AG04449 (cell line): Measurements from ENCODE around the gene THSD4.

Experiments
- CTCF ChIA-PET: fragments of 350-600 bp; formaldehyde crosslinking; extraction: SDS; loops from one replicate; lab custom pipeline; 2021; ENCODE audit warnings: antibody characterized with exemption; lab: Yijun Ruan, JAX
- POLR2A ChIA-PET: fragments of 400-600, 350-600 bp; formaldehyde crosslinking; extraction: SDS; loops from one replicate; lab custom pipeline; 2020; ENCODE audit warnings: antibody characterized with exemption, inconsistent platforms; lab: Yijun Ruan, JAX
- DNase-seq: peaks from one replicate; pipeline ENCODE4 v3.0.0-alpha.2; 2010; ENCODE audit warnings: low read depth, low spot score
- H3K4me3 ChIP-seq: 2 replicates; pipeline ENCODE4 v1.5.1; 2011; ENCODE audit warnings: low read depth, mild to moderate bottlenecking, control low read depth, low read length
- TF ChIP-seq, protein P1 (sequence below): IDR thresholded peaks from one replicate; pipeline ENCODE4 v1.5.1; 2011; ENCODE audit warnings: mild to moderate bottlenecking, moderate library complexity, low read length, control low read depth, inconsistent platforms; ENCODE audit not compliant: insufficient read depth; ENCODE audit errors: missing control alignments

The THSD4 gene

DNA sequence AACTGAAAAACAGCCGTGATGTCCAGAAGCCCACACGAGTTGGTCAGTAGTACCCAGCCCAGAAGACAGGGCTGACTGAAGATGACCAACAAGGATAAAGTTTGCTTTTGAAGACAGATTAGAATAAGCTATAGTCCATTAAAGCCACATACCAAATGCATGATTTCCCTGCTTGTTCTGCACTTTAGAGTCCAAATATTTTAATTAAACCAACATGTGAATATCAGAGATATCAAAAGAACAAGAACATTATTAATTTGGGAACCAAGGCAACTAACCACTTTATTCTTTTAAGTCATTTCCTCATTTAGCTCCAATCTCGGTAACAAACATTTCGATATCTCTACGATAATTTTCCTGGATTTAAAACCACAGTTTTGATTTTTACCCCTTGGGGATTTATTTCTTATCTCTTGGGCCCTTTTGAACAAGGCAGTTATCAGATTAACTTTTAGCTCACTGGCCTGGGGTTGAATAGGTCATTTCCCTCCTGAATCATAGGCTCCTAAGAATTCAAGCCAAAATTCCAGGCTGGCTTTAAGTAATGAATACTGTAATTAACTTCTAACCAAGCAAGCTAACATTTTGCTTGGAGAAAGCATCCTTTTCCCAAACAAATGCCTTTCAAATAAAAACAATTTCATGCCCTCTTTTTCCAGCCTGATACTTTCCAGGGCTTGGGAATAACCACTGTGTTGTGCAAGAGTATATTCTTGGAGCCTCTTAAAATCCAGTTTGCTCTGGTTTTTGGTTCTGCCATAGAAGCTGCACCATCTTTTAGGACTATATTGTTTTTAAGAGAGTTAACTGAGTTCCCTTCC is 592.2 kb downstream of the THSD4 start:
- DNase-seq: no peak
- ChIA-PET CTCF (interaction anchor here (1.2 to 5.9 kb wide), 7 partner anchors 9 to 257 kb away, joined by 3 to 24 read pairs (median 6); no protein-coding TSS in a partner anchor), POLR2A (no interaction called here)

DNA sequence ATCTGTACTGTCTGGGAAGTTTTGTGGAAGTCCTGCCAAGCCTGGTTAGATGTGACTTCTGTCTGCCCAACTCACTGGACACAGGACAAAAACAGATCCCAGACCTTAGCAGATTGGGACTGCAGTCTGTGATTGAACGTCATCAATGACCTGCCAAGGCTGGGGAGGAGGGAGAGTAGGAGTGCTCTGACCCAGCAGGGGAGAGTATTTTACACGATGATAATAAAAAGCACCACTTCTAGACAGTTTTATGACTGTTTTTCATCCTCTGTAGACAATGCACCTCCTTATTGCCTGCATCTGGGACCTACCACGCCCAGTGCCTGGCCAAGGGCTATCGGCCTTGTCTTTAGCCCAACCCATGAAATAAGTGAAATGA is 592.8 kb downstream of the THSD4 start:
- no peak overlapping the region for H3K4me3 ChIP-seq
- TF ChIP-seq, protein P1, sequence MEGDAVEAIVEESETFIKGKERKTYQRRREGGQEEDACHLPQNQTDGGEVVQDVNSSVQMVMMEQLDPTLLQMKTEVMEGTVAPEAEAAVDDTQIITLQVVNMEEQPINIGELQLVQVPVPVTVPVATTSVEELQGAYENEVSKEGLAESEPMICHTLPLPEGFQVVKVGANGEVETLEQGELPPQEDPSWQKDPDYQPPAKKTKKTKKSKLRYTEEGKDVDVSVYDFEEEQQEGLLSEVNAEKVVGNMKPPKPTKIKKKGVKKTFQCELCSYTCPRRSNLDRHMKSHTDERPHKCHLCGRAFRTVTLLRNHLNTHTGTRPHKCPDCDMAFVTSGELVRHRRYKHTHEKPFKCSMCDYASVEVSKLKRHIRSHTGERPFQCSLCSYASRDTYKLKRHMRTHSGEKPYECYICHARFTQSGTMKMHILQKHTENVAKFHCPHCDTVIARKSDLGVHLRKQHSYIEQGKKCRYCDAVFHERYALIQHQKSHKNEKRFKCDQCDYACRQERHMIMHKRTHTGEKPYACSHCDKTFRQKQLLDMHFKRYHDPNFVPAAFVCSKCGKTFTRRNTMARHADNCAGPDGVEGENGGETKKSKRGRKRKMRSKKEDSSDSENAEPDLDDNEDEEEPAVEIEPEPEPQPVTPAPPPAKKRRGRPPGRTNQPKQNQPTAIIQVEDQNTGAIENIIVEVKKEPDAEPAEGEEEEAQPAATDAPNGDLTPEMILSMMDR: no peak
- DNase-seq: no peak
- CTCF ChIA-PET: interaction anchor here (1.1 to 5.9 kb wide), 6 partner anchors 9 to 258 kb away, joined by 5 to 24 read pairs (median 7); no protein-coding TSS in a partner anchor
- POLR2A ChIA-PET: no interaction called here

More for the DNA sequence above, 592.2 kb downstream of the THSD4 start:
- H3K4me3 ChIP-seq: no peak overlapping the region
- TF ChIP-seq, protein P1: no peak

DNA sequence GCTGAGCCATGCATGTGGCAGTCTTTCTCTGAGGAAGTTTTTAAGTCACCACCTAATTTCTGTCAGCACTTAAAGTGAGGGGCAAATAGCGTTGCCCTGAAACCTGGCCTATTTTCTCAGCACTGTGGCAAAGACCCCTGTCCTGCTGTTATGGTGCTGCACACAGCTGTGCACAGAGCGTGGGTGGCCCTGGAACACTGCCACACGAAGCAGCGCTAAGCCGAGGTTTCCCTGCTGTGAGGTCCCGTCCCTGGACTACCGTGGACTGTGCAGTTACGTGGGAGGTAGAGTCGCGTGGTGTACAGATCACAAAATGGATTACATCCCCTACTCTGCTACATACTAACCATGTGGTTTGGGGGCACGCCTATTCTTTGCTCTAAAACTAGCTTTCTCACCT is 593.5 kb downstream of the THSD4 start:
- CTCF ChIA-PET: interaction anchor here (1.1 to 5.9 kb wide), 4 partner anchors 8 to 259 kb away, joined by 5 to 24 read pairs (median 6); no protein-coding TSS in a partner anchor
- no peak overlapping the region for H3K4me3 ChIP-seq
- DNase-seq: no peak
- TF ChIP-seq, protein P1: no peak
- POLR2A ChIA-PET: no interaction called here

DNA sequence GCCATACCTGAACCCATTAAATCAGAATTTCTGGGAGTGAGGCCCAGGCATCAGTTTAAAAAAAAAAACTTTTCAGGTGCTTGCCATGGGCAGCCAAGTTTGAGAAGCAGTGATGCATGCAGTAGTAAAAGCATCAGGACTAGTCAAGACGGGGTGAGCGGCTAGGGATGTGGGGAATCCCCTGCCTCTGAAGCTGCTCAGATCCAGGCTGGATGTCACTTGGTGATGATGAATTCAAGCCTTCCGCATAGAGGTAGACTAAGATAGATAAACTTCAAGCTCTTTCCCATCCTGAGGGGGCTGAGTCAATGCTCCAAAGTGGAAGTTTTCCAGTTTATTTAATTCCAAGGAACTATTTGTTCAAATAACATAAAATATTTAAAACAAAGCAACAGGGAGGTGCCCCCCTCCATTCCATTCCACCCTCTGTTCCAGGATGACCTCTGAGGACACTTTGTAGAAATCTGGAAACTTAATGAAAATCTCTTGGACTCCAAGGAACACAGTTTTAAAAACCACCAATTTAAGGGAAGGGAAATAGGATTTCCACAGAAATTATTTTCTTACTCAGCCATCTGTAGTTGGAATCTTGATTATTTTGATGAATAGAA is 594.6 kb downstream of the THSD4 start:
- POLR2A ChIA-PET: no interaction called here
- TF ChIP-seq, protein P1: no peak
- DNase-seq: no peak
- no peak overlapping the region for H3K4me3 ChIP-seq
- CTCF ChIA-PET: interaction anchor here (0.6 to 5.9 kb wide), 4 partner anchors 13 to 260 kb away, joined by 3 to 24 read pairs (median 6); no protein-coding TSS in a partner anchor

DNA sequence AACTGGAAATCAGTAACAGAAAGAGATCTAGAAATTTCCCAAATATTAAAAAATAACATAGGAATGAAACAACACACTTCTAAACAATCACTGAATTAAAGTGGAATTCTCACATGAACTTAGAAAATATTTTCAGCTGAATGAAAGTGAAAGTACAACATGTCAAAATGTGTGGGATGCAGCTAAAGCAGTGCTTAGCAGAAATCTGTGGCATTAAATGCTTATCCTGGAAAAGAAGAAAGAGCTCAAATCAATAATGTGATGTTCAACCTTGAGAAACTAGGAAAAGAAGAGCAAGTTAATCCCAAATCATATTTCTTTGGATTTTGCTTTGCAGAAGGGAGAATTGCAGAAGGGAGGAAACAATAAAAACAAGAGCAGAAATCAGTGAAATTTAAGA is 596.9 kb downstream of the THSD4 start:
- no peak overlapping the region for H3K4me3 ChIP-seq
- ChIA-PET CTCF (interaction anchor here (1.1 to 12.4 kb wide), 2 partner anchors 17 to 262 kb away, joined by 4 to 99 read pairs; no protein-coding TSS in a partner anchor), POLR2A (no interaction called here)
- DNase-seq: no peak
- TF ChIP-seq, protein P1: no peak
